GM04503 (cell line): ENCODE data around the gene CREB3.

Experiments used
- DNase-seq: peaks from one replicate; pipeline ENCODE4 v3.0.0-alpha.2; 2012; ENCODE audit warnings: low read depth

Gene CREB3

GRCh38 chr9:35781066-35781465, 48.6 kb downstream of the CREB3 start:
- no peak for DNase-seq

- no peak for DNase-seq
Observed at GRCh38 chr9:35783418-35783817, 51.0 kb downstream of the CREB3 start.
